CD4-positive, alpha-beta memory T cell (primary cell): Measurements from ENCODE around the gene CES1. TPM values are rescaled to one million over a fixed set of nuclear protein-coding genes. Genes with fewer than 3 reads are reported as not detected.
"Not testable (repeated sequence)": the region's sequence is repeated elsewhere in the genome, so short reads cannot be mapped to it uniquely, and the experiment has no call there.

Experiments used
- CTCF ChIA-PET: fragments of 350-600 bp; sonication (Branson Sonifier 250); formaldehyde crosslinking; loops from one replicate; lab custom pipeline; 2021; ENCODE audit warnings: inconsistent platforms; ENCODE audit not compliant: partially characterized antibody; lab: Charles Lee
- POLR2A ChIA-PET: fragments of 350-600 bp; sonication (Branson Sonifier 250); formaldehyde crosslinking; loops from one replicate; lab custom pipeline; 2021; ENCODE audit not compliant: partially characterized antibody; lab: Charles Lee
- DNase-seq, 5 donors: peaks; one replicate each; pipeline versions ENCODE4 v3.0.0 to v3.0.0-alpha.2; 2020 to 2022; ENCODE audit warnings: mixed read lengths in 1 of 5
- H3K27ac ChIP-seq: one replicate; pipeline ENCODE4 v1.7.0; 2013; ENCODE audit warnings: low read depth, low read length
- H3K27me3 ChIP-seq: 2 replicates; pipeline ENCODE4 v1.7.0; 2013; ENCODE audit warnings: mild to moderate bottlenecking, low read length, moderate library complexity; ENCODE audit not compliant: insufficient read depth
- H3K36me3 ChIP-seq: 2 replicates; pipeline ENCODE4 v1.7.0; 2013; ENCODE audit warnings: mild to moderate bottlenecking, low read length, moderate library complexity; ENCODE audit not compliant: insufficient read depth
- H3K4me1 ChIP-seq: 2 replicates; pipeline ENCODE4 v1.7.0; 2013; ENCODE audit warnings: mild to moderate bottlenecking, low read length, moderate library complexity; ENCODE audit not compliant: insufficient read depth
- H3K4me3 ChIP-seq, 2 donors: one replicate each; pipeline ENCODE4 v1.7.0; 2013; ENCODE audit warnings: low read length in 2 of 2, mild to moderate bottlenecking in 1 of 2
- H3K9me3 ChIP-seq, 2 donors: one replicate each; pipeline ENCODE4 v1.7.0; 2013; ENCODE audit warnings: low read length in 2 of 2, control low read depth in 1 of 2; ENCODE audit not compliant: control insufficient read depth in 1 of 2
- H3K27ac Mint-ChIP-seq, 7 donors: one replicate each; pipeline ENCODE4 v1.8.0; 2020 to 2021; ENCODE audit warnings: mixed read lengths in 7 of 7, mild to moderate bottlenecking in 6 of 7, inconsistent platforms in 3 of 7, moderate library complexity in 3 of 7
- H3K27me3 Mint-ChIP-seq, 2 donors: one replicate each; pipeline ENCODE4 v1.8.0; 2020 to 2021; ENCODE audit warnings: mixed read lengths in 2 of 2
- H3K36me3 Mint-ChIP-seq, 2 donors: one replicate each; pipeline ENCODE4 v1.8.0; 2020 to 2021; ENCODE audit warnings: mixed read lengths in 2 of 2, inconsistent platforms in 1 of 2, mild to moderate bottlenecking in 1 of 2
- H3K4me1 Mint-ChIP-seq, 4 donors: one replicate each; pipeline ENCODE4 v1.8.0; 2020 to 2021; ENCODE audit warnings: mixed read lengths in 4 of 4, mild to moderate bottlenecking in 1 of 4
- H3K4me3 Mint-ChIP-seq, 8 donors: one replicate each; pipeline ENCODE4 v1.8.0; 2020 to 2021; ENCODE audit warnings: mixed read lengths in 8 of 8, mild to moderate bottlenecking in 7 of 8, moderate library complexity in 6 of 8, inconsistent platforms in 3 of 8
- H3K9me3 Mint-ChIP-seq, 8 donors: one replicate each; pipeline ENCODE4 v1.8.0; 2020 to 2021; ENCODE audit warnings: mixed read lengths in 8 of 8, mild to moderate bottlenecking in 5 of 8, inconsistent platforms in 3 of 8, moderate library complexity in 1 of 8
- intact Hi-C: fragments of 100-400 bp; cut with micrococcal nuclease; formaldehyde crosslinking; loops from one replicate; pipeline ENCODE4 v1.15.1; 2023
- polyA plus RNA-seq, 2 donors: library from polyadenylated mRNA; unstranded; fragments of 300-500 nt; fragmentation: Illumina TruSeq; gene quantifications; one replicate each; pipeline ENCODE4 v1.2.3, GENCODE V29; 2021
- total RNA-seq, 2 experiments: library from RNA; stranded (reverse); gene quantifications; one replicate each; pipeline ENCODE4 v1.2.3, GENCODE V29; 2021

Gene CES1
- total and polyA plus RNA-seq, 4 experiments from 2014 or later: 0.47 to 2.1 (median 1.1) TPM

GRCh38 chr16:55843105-55843395 lies 10.2 kb upstream of the CES1 start:
- H3K36me3 Mint-ChIP-seq: no peaks in the 10 kb centered on the region
- H3K9me3 Mint-ChIP-seq: no peaks in the 10 kb centered on the region
- H3K4me3 ChIP-seq: no peak overlapping the region
- peaks cover 0 to 4% (median 3%) of the 10 kb centered on the region in 4 donors for H3K4me1 Mint-ChIP-seq
- ChIA-PET CTCF (interaction anchor here (3.8 kb wide), 1 partner anchor 131 kb away, joined by 53 read pairs; no protein-coding TSS in a partner anchor), POLR2A (no interaction called here)
- H3K9me3 ChIP-seq: no peaks in the 10 kb centered on the region
- intact Hi-C loops: loop anchor here (1.0 to 5.0 kb wide), 3 partner anchors 360 to 1951 kb away; no protein-coding TSS in a partner anchor
- no peaks in the 10 kb centered on the region for H3K4me1 ChIP-seq
- no peak overlapping the region for H3K27ac ChIP-seq
- H3K27me3 Mint-ChIP-seq: peaks cover 11 to 13% of the 10 kb centered on the region in 2 donors
- DNase-seq: no peak
- H3K27ac Mint-ChIP-seq: no peak overlapping the region
- peaks cover 3% of the 10 kb centered on the region for H3K27me3 ChIP-seq
- no peaks in the 10 kb centered on the region for H3K36me3 ChIP-seq
- H3K4me3 Mint-ChIP-seq: no peak overlapping the region

- DNase-seq: peak in 4 of 5 donors; percentile 24 to 41 (median 34)
- Histone ChIP-seq H3K36me3 (no peaks in the 10 kb centered on the region), H3K27ac (no peak overlapping the region), H3K27me3 (peaks cover 3% of the 10 kb centered on the region), H3K4me1 (no peaks in the 10 kb centered on the region), H3K4me3 (no peak overlapping the region), H3K9me3 (no peaks in the 10 kb centered on the region)
- peaks cover 0 to 4% (median 3%) of the 10 kb centered on the region in 4 donors for H3K4me1 Mint-ChIP-seq
- H3K27ac Mint-ChIP-seq: no peak overlapping the region
- peaks cover 11 to 13% of the 10 kb centered on the region in 2 donors for H3K27me3 Mint-ChIP-seq
- POLR2A ChIA-PET: no interaction called here
- CTCF ChIA-PET: interaction anchor here (0.8 to 3.8 kb wide), 13 partner anchors 9 to 514 kb away, joined by 3 to 53 read pairs (median 5); no protein-coding TSS in a partner anchor
- intact Hi-C loops: loop anchor here (1.0 to 5.0 kb wide), 4 partner anchors 130 to 1950 kb away; no protein-coding TSS in a partner anchor
- no peaks in the 10 kb centered on the region for H3K9me3 Mint-ChIP-seq
- no peak overlapping the region for H3K4me3 Mint-ChIP-seq
- H3K36me3 Mint-ChIP-seq: no peaks in the 10 kb centered on the region
Observed at GRCh38 chr16:55842369-55843104, 9.6 kb upstream of the CES1 start.

GRCh38 chr16:55839115-55839514 lies 6.2 kb upstream of the CES1 start:
- Histone ChIP-seq H3K27me3 (no peaks in the 10 kb centered on the region), H3K9me3 (no peaks in the 10 kb centered on the region), H3K36me3 (no peaks in the 10 kb centered on the region), H3K4me1 (no peaks in the 10 kb centered on the region), H3K27ac (no peak overlapping the region), H3K4me3 (no peak overlapping the region)
- intact Hi-C loops: no loop called here
- ChIA-PET CTCF (interaction anchor here (3.8 kb wide), 2 partner anchors 127 to 375 kb away, joined by 36 to 53 read pairs; no protein-coding TSS in a partner anchor), POLR2A (no interaction called here)
- Mint-ChIP-seq H3K4me3 (no peak overlapping the region), H3K27me3 (peaks cover 5% of the 10 kb centered on the region in 2 donors), H3K27ac (no peak overlapping the region), H3K36me3 (no peaks in the 10 kb centered on the region), H3K4me1 (peaks cover 0 to 4% (median 3%) of the 10 kb centered on the region in 4 donors), H3K9me3 (no peaks in the 10 kb centered on the region)
- no peak for DNase-seq

GRCh38 chr16:55836158-55836611 lies 3.3 kb upstream of the CES1 start:
- CTCF ChIA-PET: no interaction called here
- no peaks in the 10 kb centered on the region for H3K9me3 ChIP-seq
- intact Hi-C loops: no loop called here

GRCh38 chr16:55835581-55835980 lies 2.7 kb upstream of the CES1 start:
- H3K4me3 ChIP-seq: no peak overlapping the region
- Mint-ChIP-seq H3K27ac (no peak overlapping the region), H3K36me3 (no peaks in the 10 kb centered on the region), H3K4me3 (no peak overlapping the region), H3K27me3 (peaks cover under 1 to 7% of the 10 kb centered on the region in 2 donors), H3K4me1 (peaks cover 0 to 4% (median 3%) of the 10 kb centered on the region in 4 donors), H3K9me3 (no peaks in the 10 kb centered on the region)
- H3K27me3 ChIP-seq: no peaks in the 10 kb centered on the region
- intact Hi-C loops: no loop called here
- no peaks in the 10 kb centered on the region for H3K4me1 ChIP-seq
- DNase-seq: no peak
- no peaks in the 10 kb centered on the region for H3K36me3 ChIP-seq
- no peaks in the 10 kb centered on the region for H3K9me3 ChIP-seq
- CTCF ChIA-PET: no interaction called here
- POLR2A ChIA-PET: no interaction called here
- H3K27ac ChIP-seq: no peak overlapping the region

More at GRCh38 chr16:55836158-55836611, 3.3 kb upstream of the CES1 start:
- H3K4me3 ChIP-seq: no peak overlapping the region
- no peaks in the 10 kb centered on the region for H3K9me3 Mint-ChIP-seq
- H3K36me3 Mint-ChIP-seq: no peaks in the 10 kb centered on the region
- H3K27me3 ChIP-seq: no peaks in the 10 kb centered on the region
- H3K27me3 Mint-ChIP-seq: peaks cover 0 to 3% of the 10 kb centered on the region in 2 donors
- H3K27ac Mint-ChIP-seq: no peak overlapping the region
- H3K4me1 Mint-ChIP-seq: peaks cover 0 to 4% (median 3%) of the 10 kb centered on the region in 4 donors
- H3K36me3 ChIP-seq: no peaks in the 10 kb centered on the region
- DNase-seq: no peak
- no peaks in the 10 kb centered on the region for H3K4me1 ChIP-seq
- H3K4me3 Mint-ChIP-seq: no peak overlapping the region
- POLR2A ChIA-PET: no interaction called here
- H3K27ac ChIP-seq: no peak overlapping the region

GRCh38 chr16:55835173-55835572 lies 2.3 kb upstream of the CES1 start:
- H3K36me3 ChIP-seq, H3K9me3 Mint-ChIP-seq, H3K4me3 Mint-ChIP-seq, DNase-seq, H3K9me3 ChIP-seq, H3K4me3 ChIP-seq, H3K36me3 Mint-ChIP-seq, CTCF ChIA-PET, intact Hi-C loops, H3K4me1 ChIP-seq, H3K27ac Mint-ChIP-seq, POLR2A ChIA-PET, H3K27ac ChIP-seq, H3K4me1 Mint-ChIP-seq, H3K27me3 Mint-ChIP-seq, H3K27me3 ChIP-seq: not testable (repeated sequence)

- CTCF ChIA-PET: interaction anchor here (1.6 kb wide), 1 partner anchor 8 kb away, joined by 6 read pairs; no protein-coding TSS in a partner anchor
- intact Hi-C loops: no loop called here
Observed at GRCh38 chr16:55834049-55834448, 1.2 kb upstream of the CES1 start.

More at GRCh38 chr16:55834049-55834448, 1.2 kb upstream of the CES1 start:
- DNase-seq: no peak
- H3K27me3 ChIP-seq: no peaks in the 10 kb centered on the region
- no peaks in the 10 kb centered on the region for H3K9me3 ChIP-seq
- POLR2A ChIA-PET: no interaction called here
- Mint-ChIP-seq H3K27ac (no peak overlapping the region), H3K27me3 (peaks cover 2 to 9% of the 10 kb centered on the region in 2 donors), H3K36me3 (no peaks in the 10 kb centered on the region), H3K4me3 (no peak overlapping the region), H3K9me3 (no peaks in the 10 kb centered on the region), H3K4me1 (no peaks in the 10 kb centered on the region)
- no peaks in the 10 kb centered on the region for H3K4me1 ChIP-seq
- no peaks in the 10 kb centered on the region for H3K36me3 ChIP-seq
- H3K27ac ChIP-seq: no peak overlapping the region
- H3K4me3 ChIP-seq: no peak overlapping the region
